Spleen (tissue), 11 donors: ENCODE data around the gene TMEM117. TPM values are rescaled to one million over a fixed set of nuclear protein-coding genes. Genes with fewer than 3 reads are reported as not detected.

Source experiments
- DNase-seq: peaks from one replicate; pipeline ENCODE4 v3.0.0-alpha.2; 2020
- H3K27ac ChIP-seq, 8 donors: fragments of 200-600 bp; sonication (generic) in 7 of 8; 1 replicate in 4 of 8; 2 replicates in 4 of 8; pipeline versions ENCODE4 v1.5.0 to v1.8.0; 2016 to 2021; ENCODE audit warnings: inconsistent platforms in 4 of 8, mild to moderate bottlenecking in 4 of 8, moderate library complexity in 1 of 8
- H3K27me3 ChIP-seq, 7 donors: fragments of 200-600 bp; sonication (generic) in 6 of 7; replicated peaks in 1 of 7; 1 replicate in 4 of 7; 2 replicates in 3 of 7; pipeline versions ENCODE4 v1.5.0 to v1.8.0; 2016 to 2021; ENCODE audit warnings: inconsistent platforms in 3 of 7, mild to moderate bottlenecking in 1 of 7
- H3K36me3 ChIP-seq, 6 donors: fragments of 200-600 bp; sonication (generic) in 5 of 6; 1 replicate in 4 of 6; 2 replicates in 2 of 6; pipeline versions ENCODE4 v1.5.0 to v1.8.0; 2016 to 2021; ENCODE audit warnings: inconsistent platforms in 2 of 6
- H3K4me1 ChIP-seq, 6 donors: fragments of 200-600 bp; sonication (generic) in 5 of 6; 1 replicate in 3 of 6; 2 replicates in 3 of 6; pipeline versions ENCODE4 v1.5.0 to v1.8.0; 2016 to 2021; ENCODE audit warnings: inconsistent platforms in 3 of 6
- H3K4me3 ChIP-seq, 8 donors: fragments of 200-600 bp; sonication (generic) in 7 of 8; 1 replicate in 4 of 8; 2 replicates in 4 of 8; pipeline versions ENCODE4 v1.5.0 to v1.8.0; 2016 to 2021; ENCODE audit warnings: inconsistent platforms in 4 of 8, mild to moderate bottlenecking in 4 of 8, moderate library complexity in 2 of 8
- H3K9me3 ChIP-seq, 8 donors: fragments of 200-600 bp; sonication (generic) in 7 of 8; 1 replicate in 4 of 8; 2 replicates in 4 of 8; pipeline versions ENCODE4 v1.5.0 to v1.8.0; 2016 to 2021; ENCODE audit warnings: inconsistent platforms in 4 of 8
- POLR2A ChIP-seq, 3 donors: fragments of 450-650 bp; IDR thresholded peaks; one replicate each; pipeline ENCODE4 v1.5.1; 2017; ENCODE audit warnings: antibody characterized with exemption in 3 of 3, mild to moderate bottlenecking in 1 of 3
- POLR2AphosphoS5 ChIP-seq, 3 donors: sonication (generic); formaldehyde crosslinking; IDR thresholded peaks; one replicate each; pipeline ENCODE4 v1.5.1; 2017; ENCODE audit warnings: antibody characterized with exemption in 3 of 3
- WGBS, 5 donors: extraction: QIAGEN DNeasy Blood & Tissue Kit in 3 of 5; methylation state at CpG; one replicate each; pipeline versions ENCODE4 v1.1.5 to v1.1.7; 2013 to 2018; 5-methylcytosine and 5-hydroxymethylcytosine counted together
- intact Hi-C: fragments of 100-400 bp; cut with DNase I; formaldehyde crosslinking; loops from one replicate; pipeline ENCODE4 v1.15.0; 2023; ENCODE audit warnings: low total_unique reads
- polyA plus RNA-seq, 3 donors: library from polyadenylated mRNA; stranded (reverse); fragments of 200-250 nt; gene quantifications; one replicate each; pipeline ENCODE4 v1.2.1, GENCODE V29; 2013
- total RNA-seq, 7 donors: library from RNA; depleted of rRNA in 3 of 7; stranded (reverse); fragments of >200 nt in 3 of 7; fragmentation: NEBNext Ultra II Directional in 4 of 7; extraction: Animal tissue kit (Norgen Biotek cat#: 25700) in 4 of 7; gene quantifications; one replicate each; pipeline versions ENCODE4 v1.1.0 to v1.2.1, GENCODE V29; 2016 to 2021
- TF ChIP-seq, protein P1 (sequence below), 11 experiments: fragments of 200-600 bp in 7 of 11; fragments of 450-650 bp in 4 of 11; sonication (generic) in 4 of 11; IDR thresholded peaks in 8 of 11; conservative IDR thresholded peaks in 3 of 11; 1 replicate in 7 of 11; 2 replicates in 4 of 11; pipeline versions ENCODE4 v1.4.0 to v1.8.0; 2016 to 2021; ENCODE audit warnings: antibody characterized with exemption in 11 of 11, inconsistent platforms in 4 of 11, mild to moderate bottlenecking in 1 of 11
- donor health status: healthy with polysubstance abuse.
- donor health status: DM: no; HTN: no; CAD: no; lungs with moderate emphysema.
- donor health status: DM: no; HTN: no; CAD: no.
- donor health status: Bipolar disorder and iron deficiency.
- donor health status: healthy.
- donor health status: DM: no; HTN: no; CAD: no.
- donor health status: DM: yes; HTN: yes; CAD: no.

Gene TMEM117
- total and polyA plus RNA-seq, 10 donors = 1.7 to 24.5 (median 5.0) TPM

GRCh38 chr12:44029194-44029593 lies 193.3 kb downstream of the TMEM117 start:
- WGBS, 5 donors = 89 to 94% (median 93%) methylated on average over 4 of the region's 4 CpGs
- peaks cover 0 to 44% (median 28%) of the 10 kb centered on the region in 8 donors for H3K9me3 ChIP-seq
- TF ChIP-seq, protein P1, sequence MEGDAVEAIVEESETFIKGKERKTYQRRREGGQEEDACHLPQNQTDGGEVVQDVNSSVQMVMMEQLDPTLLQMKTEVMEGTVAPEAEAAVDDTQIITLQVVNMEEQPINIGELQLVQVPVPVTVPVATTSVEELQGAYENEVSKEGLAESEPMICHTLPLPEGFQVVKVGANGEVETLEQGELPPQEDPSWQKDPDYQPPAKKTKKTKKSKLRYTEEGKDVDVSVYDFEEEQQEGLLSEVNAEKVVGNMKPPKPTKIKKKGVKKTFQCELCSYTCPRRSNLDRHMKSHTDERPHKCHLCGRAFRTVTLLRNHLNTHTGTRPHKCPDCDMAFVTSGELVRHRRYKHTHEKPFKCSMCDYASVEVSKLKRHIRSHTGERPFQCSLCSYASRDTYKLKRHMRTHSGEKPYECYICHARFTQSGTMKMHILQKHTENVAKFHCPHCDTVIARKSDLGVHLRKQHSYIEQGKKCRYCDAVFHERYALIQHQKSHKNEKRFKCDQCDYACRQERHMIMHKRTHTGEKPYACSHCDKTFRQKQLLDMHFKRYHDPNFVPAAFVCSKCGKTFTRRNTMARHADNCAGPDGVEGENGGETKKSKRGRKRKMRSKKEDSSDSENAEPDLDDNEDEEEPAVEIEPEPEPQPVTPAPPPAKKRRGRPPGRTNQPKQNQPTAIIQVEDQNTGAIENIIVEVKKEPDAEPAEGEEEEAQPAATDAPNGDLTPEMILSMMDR (IDR thresholded peaks at IDR 0.05 in 8 of 11, conservative IDR thresholded peaks at IDR 0.05 in 3 of 11) = no peak
- TF ChIP-seq POLR2AphosphoS5 (IDR thresholded peaks at IDR 0.05) (no peak), POLR2A (IDR thresholded peaks at IDR 0.05) (no peak)
- no peak overlapping the region for H3K27ac ChIP-seq
- H3K27me3 ChIP-seq = no peaks in the 10 kb centered on the region
- no peaks in the 10 kb centered on the region for H3K36me3 ChIP-seq
- no peaks in the 10 kb centered on the region for H3K4me1 ChIP-seq
- intact Hi-C loops = no loop called here
- H3K4me3 ChIP-seq = no peak overlapping the region
- DNase-seq = no peak

- Histone ChIP-seq H3K9me3 (peaks cover 0 to 44% (median 28%) of the 10 kb centered on the region in 8 donors), H3K27me3 (no peaks in the 10 kb centered on the region), H3K36me3 (no peaks in the 10 kb centered on the region), H3K27ac (no peak overlapping the region), H3K4me3 (no peak overlapping the region), H3K4me1 (no peaks in the 10 kb centered on the region)
- TF ChIP-seq, protein P1 (IDR thresholded peaks at IDR 0.05 in 8 of 11, conservative IDR thresholded peaks at IDR 0.05 in 3 of 11) = no peak
- TF ChIP-seq POLR2AphosphoS5 (IDR thresholded peaks at IDR 0.05) (no peak), POLR2A (IDR thresholded peaks at IDR 0.05) (no peak)
- intact Hi-C loops = no loop called here
- no peak for DNase-seq
- 70 to 100% (median 95%) methylated on average over 1 of the region's 1 CpG for WGBS, 5 donors
These were observed 195.7 kb downstream of the TMEM117 start for GRCh38 chr12:44031472-44032185.

GRCh38 chr12:44034906-44035305 lies 199.0 kb downstream of the TMEM117 start:
- Histone ChIP-seq H3K27ac (no peak overlapping the region), H3K4me1 (no peaks in the 10 kb centered on the region), H3K9me3 (peaks cover 0 to 28% (median 23%) of the 10 kb centered on the region in 8 donors), H3K27me3 (no peaks in the 10 kb centered on the region), H3K36me3 (no peaks in the 10 kb centered on the region), H3K4me3 (no peak overlapping the region)
- no peak for DNase-seq
- WGBS, 5 donors = 82 to 92% (median 90%) methylated on average over 5 of the region's 5 CpGs
- TF ChIP-seq, protein P1 (IDR thresholded peaks at IDR 0.05 in 8 of 11, conservative IDR thresholded peaks at IDR 0.05 in 3 of 11) = no peak
- no peak for TF ChIP-seq POLR2A (IDR thresholded peaks at IDR 0.05)
- intact Hi-C loops = no loop called here

- H3K4me3 ChIP-seq = no peak overlapping the region
- H3K27ac ChIP-seq = no peak overlapping the region
- H3K9me3 ChIP-seq = peaks cover 0 to 8% (median 4%) of the 10 kb centered on the region in 8 donors
- intact Hi-C loops = no loop called here
- WGBS, 5 donors = 86 to 91% (median 88%) methylated on average over 7 of the region's 7 CpGs
- no peak for TF ChIP-seq POLR2AphosphoS5 (IDR thresholded peaks at IDR 0.05)
- TF ChIP-seq, protein P1 (IDR thresholded peaks at IDR 0.05 in 8 of 11, conservative IDR thresholded peaks at IDR 0.05 in 3 of 11) = no peak
- no peak for TF ChIP-seq POLR2A (IDR thresholded peaks at IDR 0.05)
- DNase-seq = no peak
- H3K4me1 ChIP-seq = no peaks in the 10 kb centered on the region
- H3K36me3 ChIP-seq = no peaks in the 10 kb centered on the region
- no peaks in the 10 kb centered on the region for H3K27me3 ChIP-seq
These were observed 201.1 kb downstream of the TMEM117 start for GRCh38 chr12:44036875-44037443.
